Fibroblast of villous mesenchyme (primary cell): Measurements from ENCODE around the gene LHX3. TPM values are rescaled to one million over a fixed set of nuclear protein-coding genes. Genes with fewer than 3 reads are reported as not detected.

ENCODE experiments used
- DNase-seq: peaks from one replicate; pipeline ENCODE4 v3.0.0-alpha.2; 2010; ENCODE audit warnings: low read depth
- H3K4me3 ChIP-seq: 2 replicates; pipeline ENCODE4 v1.5.1; 2011; ENCODE audit warnings: low read depth, mild to moderate bottlenecking, low read length
- CTCF ChIP-seq: IDR thresholded peaks from 2 replicates; pipeline ENCODE4 v1.5.1; 2012; ENCODE audit warnings: low read depth, mild to moderate bottlenecking, low read length; ENCODE audit not compliant: insufficient read depth
- total RNA-seq: library from RNA; depleted of rRNA; stranded (reverse); fragments of >200 nt; gene quantifications from 2 replicates; pipeline ENCODE4 v1.2.3, GENCODE V29; 2012

The LHX3 gene
- total RNA-seq, 1 donor: not detected

GRCh38 chr9:136197084-136197875, 7.6 kb downstream of the LHX3 start:
- DNase-seq: no peak
- H3K4me3 ChIP-seq: no peak overlapping the region
- no peak for TF ChIP-seq CTCF

GRCh38 chr9:136196404-136197083, 8.4 kb downstream of the LHX3 start:
- no peak for DNase-seq
- TF ChIP-seq CTCF: no peak
- no peak overlapping the region for H3K4me3 ChIP-seq

GRCh38 chr9:136194540-136194939, 10.4 kb downstream of the LHX3 start:
- TF ChIP-seq CTCF: no peak
- no peak overlapping the region for H3K4me3 ChIP-seq
- DNase-seq: no peak

- no peak overlapping the region for H3K4me3 ChIP-seq
- no peak for DNase-seq
- no peak for TF ChIP-seq CTCF
Observed at GRCh38 chr9:136193891-136194279, 11.0 kb downstream of the LHX3 start.

GRCh38 chr9:136193127-136193890, 11.6 kb downstream of the LHX3 start:
- no peak for DNase-seq
- no peak overlapping the region for H3K4me3 ChIP-seq
- no peak for TF ChIP-seq CTCF

- no peak for TF ChIP-seq CTCF
- DNase-seq: no peak
- no peak overlapping the region for H3K4me3 ChIP-seq
Observed at GRCh38 chr9:136192289-136193126, 12.4 kb downstream of the LHX3 start.
